Caki2 (cell line): ENCODE measurements around the gene PCBP3. TPM values are rescaled to one million over a fixed set of nuclear protein-coding genes. Genes with fewer than 3 reads are reported as not detected.

ENCODE experiments used
- DNase-seq: peaks from one replicate; pipeline ENCODE4 v3.0.0-alpha.2; 2015; ENCODE audit warnings: low read depth
- in situ Hi-C: cut with HindIII; loops from 2 replicates; pipeline ENCODE4 v1.10.0; 2016; ENCODE audit warnings: low sequenced_read_pairs, low pct_unique_long_range_greater_than_20kb, mixed read lengths
- total RNA-seq: library from RNA; depleted of rRNA; stranded (reverse); fragments of >200 nt; shearing (Covaris generic); gene quantifications from 2 replicates; pipeline ENCODE4 v1.2.3, GENCODE V29; 2014; ENCODE audit warnings: low replicate concordance

The PCBP3 gene
- total RNA-seq, 1 experiment from 2014 or later: not detected

- in situ Hi-C loops: no loop called here
- DNase-seq: no peak
These were observed 13.3 kb upstream of the PCBP3 start for GRCh38 chr21:45630066-45630694.

GRCh38 chr21:45630876-45631275 is 12.6 kb upstream of the PCBP3 start:
- in situ Hi-C loops: no loop called here
- DNase-seq: no peak

GRCh38 chr21:45631540-45631939 is 12.0 kb upstream of the PCBP3 start:
- in situ Hi-C loops: no loop called here
- DNase-seq: no peak

GRCh38 chr21:45632160-45632559 is 11.4 kb upstream of the PCBP3 start:
- DNase-seq: no peak
- in situ Hi-C loops: no loop called here

- DNase-seq: no peak
- in situ Hi-C loops: no loop called here
These were observed 10.8 kb upstream of the PCBP3 start for GRCh38 chr21:45632637-45633251.

GRCh38 chr21:45634511-45635183 is 8.9 kb upstream of the PCBP3 start:
- in situ Hi-C loops: no loop called here
- DNase-seq: no peak

GRCh38 chr21:45635271-45636151 is 8.0 kb upstream of the PCBP3 start:
- DNase-seq: no peak
- in situ Hi-C loops: no loop called here

GRCh38 chr21:45636459-45636858 is 7.1 kb upstream of the PCBP3 start:
- DNase-seq: no peak
- in situ Hi-C loops: no loop called here

- in situ Hi-C loops: no loop called here
- no peak for DNase-seq
These were observed 6.4 kb upstream of the PCBP3 start for GRCh38 chr21:45636951-45637646.

GRCh38 chr21:45637883-45638282 is 5.6 kb upstream of the PCBP3 start:
- DNase-seq: no peak
- in situ Hi-C loops: no loop called here

- DNase-seq: no peak
- in situ Hi-C loops: no loop called here
These were observed 4.8 kb upstream of the PCBP3 start for GRCh38 chr21:45638707-45639106.

GRCh38 chr21:45639206-45640000 is 4.1 kb upstream of the PCBP3 start:
- in situ Hi-C loops: no loop called here
- DNase-seq: no peak

GRCh38 chr21:45640001-45640887 is 3.3 kb upstream of the PCBP3 start:
- in situ Hi-C loops: no loop called here

GRCh38 chr21:45640888-45641479 is 2.5 kb upstream of the PCBP3 start:
- DNase-seq: no peak
- in situ Hi-C loops: no loop called here

More at GRCh38 chr21:45640001-45640887, 3.3 kb upstream of the PCBP3 start:
- no peak for DNase-seq

GRCh38 chr21:45641480-45642035 is 2.0 kb upstream of the PCBP3 start:
- DNase-seq: no peak
- in situ Hi-C loops: no loop called here
